K562 (cell line): ENCODE results near the gene IRAK3. TPM values are rescaled to one million over a fixed set of nuclear protein-coding genes. Genes with fewer than 3 reads are reported as not detected.

Experiments used
- MCM2 ChIP-seq: fragments of 450-650 bp; IDR thresholded peaks from 2 replicates; pipeline ENCODE4 v1.6.1; 2017; ENCODE audit warnings: low read depth, mild to moderate bottlenecking
- MGA ChIP-seq: fragments of 450-650 bp; IDR thresholded peaks from 2 replicates; pipeline ENCODE4 v1.6.1; 2016; ENCODE audit warnings: mild to moderate bottlenecking, moderate library complexity
- polyA plus RNA-seq, 8 experiments: library from polyadenylated mRNA; depleted of rRNA in 4 of 8; stranded (reverse) in 5 of 8; unstranded in 3 of 8; fragments of >200 nt; fragmentation: Nextera tagmentation in 2 of 8; fragmentation: Illumina TruSeq in 1 of 8; extraction: Ambion mirVana in 2 of 8; extraction: Trizol in 1 of 8; gene quantifications; 2 replicates each; pipeline versions ENCODE4 v1.2.1 to v1.2.3, GENCODE V29; 2011 to 2014; ENCODE audit warnings: inconsistent platforms in 1 of 8, missing spikeins in 1 of 8
- total RNA-seq, 7 experiments: library from RNA; depleted of rRNA in 6 of 7; stranded (reverse); fragments of >200 nt in 6 of 7; fragmentation: Illumina TruSeq in 2 of 7; extraction: Trizol in 2 of 7; gene quantifications; 2 replicates each; pipeline versions ENCODE4 v1.2.1 to v1.2.3, GENCODE V29; 2011 to 2021; ENCODE audit warnings: low replicate concordance in 1 of 7
- TF ChIP-seq, protein P1 (sequence below): fragments of 200-800 bp; sonication (Bioruptor generic); IDR thresholded peaks from 2 replicates; pipeline ENCODE4 v1.6.1; 2017; ENCODE audit warnings: missing genetic modification characterization, missing compliant biosample characterization

The IRAK3 gene
- total and polyA plus RNA-seq, 9 of the 15 experiments (the other 6 are each of a cell fraction or from before 2014, with no cell fraction given): 0.06 to 0.09 (median 0.07) TPM; not detected in 6

DNA sequence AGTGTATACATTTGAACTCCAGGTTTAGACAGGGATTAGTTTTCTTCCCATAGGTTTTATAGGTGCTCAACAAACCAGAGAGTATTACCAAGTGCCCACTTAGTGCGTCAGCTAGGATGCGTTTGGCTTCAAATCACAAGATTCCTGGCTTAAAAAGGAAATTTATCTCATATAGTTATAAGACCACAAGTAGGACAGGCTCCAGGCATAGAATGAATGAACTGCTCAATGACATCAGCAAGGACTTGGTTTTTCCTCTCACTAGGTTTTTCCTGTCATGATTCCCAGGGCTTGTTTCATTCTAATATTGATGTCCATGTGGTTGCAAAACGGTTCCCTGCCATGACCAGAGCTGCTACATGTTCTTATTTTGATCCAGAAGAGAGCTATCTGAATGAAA is 6.1 kb upstream of the IRAK3 start (continued):
- TF ChIP-seq, protein P1, sequence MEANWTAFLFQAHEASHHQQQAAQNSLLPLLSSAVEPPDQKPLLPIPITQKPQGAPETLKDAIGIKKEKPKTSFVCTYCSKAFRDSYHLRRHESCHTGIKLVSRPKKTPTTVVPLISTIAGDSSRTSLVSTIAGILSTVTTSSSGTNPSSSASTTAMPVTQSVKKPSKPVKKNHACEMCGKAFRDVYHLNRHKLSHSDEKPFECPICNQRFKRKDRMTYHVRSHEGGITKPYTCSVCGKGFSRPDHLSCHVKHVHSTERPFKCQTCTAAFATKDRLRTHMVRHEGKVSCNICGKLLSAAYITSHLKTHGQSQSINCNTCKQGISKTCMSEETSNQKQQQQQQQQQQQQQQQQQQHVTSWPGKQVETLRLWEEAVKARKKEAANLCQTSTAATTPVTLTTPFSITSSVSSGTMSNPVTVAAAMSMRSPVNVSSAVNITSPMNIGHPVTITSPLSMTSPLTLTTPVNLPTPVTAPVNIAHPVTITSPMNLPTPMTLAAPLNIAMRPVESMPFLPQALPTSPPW (CRISPR knock-in tag): no peak
- no peak for TF ChIP-seq MCM2
- TF ChIP-seq MGA: no peak
